Naive B cell (primary cell): ENCODE data around the gene CHTOP. TPM values are rescaled to one million over a fixed set of nuclear protein-coding genes. Genes with fewer than 3 reads are reported as not detected.
"Not testable (repeated sequence)": the region's sequence is repeated elsewhere in the genome, so short reads cannot be mapped to it uniquely, and the experiment has no call there.

Source experiments
- ATAC-seq, 2 donors: fragments of 150-1000 bp; cut with Tn5 transposase; 2 replicates each; pipeline ENCODE4 v1.10.0; 2021; ENCODE audit warnings: low read depth in 2 of 2, mild to moderate bottlenecking in 2 of 2, moderate library complexity in 2 of 2
- DNase-seq: peaks from one replicate; pipeline ENCODE4 v3.0.0; 2022
- H3K27ac Mint-ChIP-seq, 6 donors: one replicate each; pipeline ENCODE4 v1.8.0; 2020 to 2022; ENCODE audit warnings: mild to moderate bottlenecking in 6 of 6, mixed read lengths in 6 of 6, moderate library complexity in 5 of 6, inconsistent platforms in 2 of 6
- H3K27me3 Mint-ChIP-seq, 3 donors: one replicate each; pipeline ENCODE4 v1.8.0; 2021 to 2022; ENCODE audit warnings: mixed read lengths in 3 of 3, mild to moderate bottlenecking in 1 of 3
- H3K36me3 Mint-ChIP-seq, 2 donors: one replicate each; pipeline ENCODE4 v1.8.0; 2020 to 2022; ENCODE audit warnings: mixed read lengths in 2 of 2, inconsistent platforms in 1 of 2, mild to moderate bottlenecking in 1 of 2
- H3K4me1 Mint-ChIP-seq, 3 donors: one replicate each; pipeline ENCODE4 v1.8.0; 2020 to 2022; ENCODE audit warnings: mixed read lengths in 3 of 3, inconsistent platforms in 1 of 3, mild to moderate bottlenecking in 1 of 3, moderate library complexity in 1 of 3
- H3K4me3 Mint-ChIP-seq, 8 donors: one replicate each; pipeline ENCODE4 v1.8.0; 2020 to 2022; ENCODE audit warnings: mild to moderate bottlenecking in 8 of 8, mixed read lengths in 8 of 8, moderate library complexity in 8 of 8, inconsistent platforms in 2 of 8
- H3K9me3 Mint-ChIP-seq, 7 donors: one replicate each; pipeline ENCODE4 v1.8.0; 2020 to 2022; ENCODE audit warnings: mixed read lengths in 7 of 7, mild to moderate bottlenecking in 5 of 7, inconsistent platforms in 2 of 7, moderate library complexity in 1 of 7
- polyA plus RNA-seq, 6 donors: library from polyadenylated mRNA; unstranded; fragments of 300-500 nt; fragmentation: Illumina TruSeq; gene quantifications; one replicate each; pipeline ENCODE4 v1.2.3, GENCODE V29; 2021; ENCODE audit warnings: low read depth in 6 of 6

CHTOP gene
- polyA plus RNA-seq, 6 donors from 2014 or later: 43.3 to 94.4 (median 54.4) TPM

DNA sequence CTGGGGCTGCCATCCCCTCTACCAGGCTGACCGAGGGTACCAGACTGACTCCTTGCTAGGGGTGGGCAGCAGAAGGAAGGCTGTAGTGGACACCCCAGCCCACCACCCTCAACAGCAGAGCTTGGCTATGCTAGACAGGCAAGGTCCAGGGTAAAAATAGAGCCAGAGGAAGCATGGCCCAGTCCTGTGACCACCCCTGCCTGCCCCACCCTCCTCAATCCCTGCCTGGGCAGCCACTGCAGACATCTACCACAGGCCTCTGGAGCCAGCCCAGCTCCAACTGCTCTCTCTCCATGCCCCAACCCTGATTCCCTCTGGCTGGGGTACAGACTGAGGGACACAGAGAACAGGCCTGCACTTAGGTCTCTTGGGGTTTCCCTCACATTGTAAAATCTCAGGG is 3.9 kb upstream of the CHTOP start:
- Mint-ChIP-seq H3K4me3 (no peak overlapping the region), H3K36me3 (peaks cover 0 to 5% of the 10 kb centered on the region in 2 donors), H3K4me1 (peaks cover 47 to 61% (median 54%) of the 10 kb centered on the region in 3 donors), H3K27ac (no peak overlapping the region), H3K27me3 (no peaks in the 10 kb centered on the region), H3K9me3 (peaks cover 0 to 5% (median 0%) of the 10 kb centered on the region in 7 donors)
- DNase-seq (no peak), ATAC-seq (no peak)

DNA sequence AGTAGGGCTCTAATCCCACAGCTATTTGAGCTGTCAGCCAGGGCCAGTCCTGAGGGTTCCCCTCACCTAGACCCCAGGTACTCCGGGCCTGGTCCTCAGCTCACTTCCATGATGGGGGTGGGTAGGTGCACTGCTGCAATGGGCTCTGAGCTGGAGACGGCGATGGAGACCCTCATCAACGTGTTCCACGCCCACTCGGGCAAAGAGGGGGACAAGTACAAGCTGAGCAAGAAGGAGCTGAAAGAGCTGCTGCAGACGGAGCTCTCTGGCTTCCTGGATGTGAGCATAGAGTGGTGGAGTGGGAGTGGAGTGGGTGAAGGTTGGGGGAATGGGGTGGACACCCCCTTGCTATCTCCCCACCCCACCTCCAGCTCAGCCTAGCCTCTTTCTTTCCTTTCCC is 3.5 kb upstream of the CHTOP start:
- ATAC-seq: no peak

DNA sequence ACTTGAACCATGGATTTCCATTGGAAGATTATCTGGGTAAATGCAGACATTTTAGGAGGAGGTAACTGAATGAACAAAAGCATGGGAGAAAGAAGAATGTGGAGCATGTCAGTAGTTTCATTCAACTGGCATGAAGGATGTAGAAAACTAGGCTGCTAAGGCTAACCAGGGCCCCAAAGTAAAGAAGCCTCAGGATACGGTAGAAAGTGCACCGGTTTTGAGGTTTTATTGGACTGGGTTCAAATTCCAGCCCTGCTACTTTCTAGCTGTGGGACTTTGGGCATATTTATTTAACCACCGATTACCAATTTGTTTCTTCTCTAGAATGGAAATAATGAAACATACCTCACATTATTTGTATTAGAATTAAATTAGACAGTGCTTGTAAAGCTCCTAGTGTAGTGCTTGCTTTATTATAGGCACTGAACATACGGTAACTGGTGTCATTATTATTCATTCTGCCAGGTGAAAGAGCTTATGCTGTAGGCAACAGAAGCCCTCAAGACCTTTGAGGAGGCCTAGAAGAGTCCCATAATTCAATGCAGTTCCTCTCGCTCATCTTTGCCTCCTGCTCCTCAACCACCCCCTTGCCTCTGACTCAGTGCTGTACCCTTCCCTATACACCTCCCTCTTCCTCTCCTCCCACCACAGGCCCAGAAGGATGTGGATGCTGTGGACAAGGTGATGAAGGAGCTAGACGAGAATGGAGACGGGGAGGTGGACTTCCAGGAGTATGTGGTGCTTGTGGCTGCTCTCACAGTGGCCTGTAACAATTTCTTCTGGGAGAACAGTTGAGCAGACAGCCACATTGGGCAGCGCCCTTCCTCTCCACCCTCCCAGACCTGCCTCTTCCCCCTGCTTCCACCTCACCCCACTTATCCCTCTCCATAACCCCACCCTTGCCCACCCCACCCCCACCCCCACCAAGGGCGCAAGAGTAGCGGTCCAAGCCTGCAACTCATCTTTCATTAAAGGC is 2.5 kb upstream of the CHTOP start:
- Mint-ChIP-seq H3K9me3 (peaks cover 0 to 5% (median 0%) of the 10 kb centered on the region in 7 donors), H3K4me1 (peaks cover 51 to 58% (median 53%) of the 10 kb centered on the region in 3 donors), H3K36me3 (peaks cover 0 to 5% of the 10 kb centered on the region in 2 donors), H3K27ac (peak overlapping the region in 1 of 6 donors; percentile 79), H3K27me3 (no peaks in the 10 kb centered on the region), H3K4me3 (no peak overlapping the region)
- DNase-seq (no peak), ATAC-seq (no peak)

More for the DNA sequence above, 3.5 kb upstream of the CHTOP start:
- Mint-ChIP-seq H3K9me3 (peaks cover 0 to 5% (median 0%) of the 10 kb centered on the region in 7 donors), H3K4me3 (no peak overlapping the region), H3K36me3 (peaks cover 0 to 5% of the 10 kb centered on the region in 2 donors), H3K4me1 (peaks cover 47 to 61% (median 54%) of the 10 kb centered on the region in 3 donors), H3K27ac (peak overlapping the region in 1 of 6 donors; percentile 60), H3K27me3 (no peaks in the 10 kb centered on the region)
- DNase-seq: no peak

DNA sequence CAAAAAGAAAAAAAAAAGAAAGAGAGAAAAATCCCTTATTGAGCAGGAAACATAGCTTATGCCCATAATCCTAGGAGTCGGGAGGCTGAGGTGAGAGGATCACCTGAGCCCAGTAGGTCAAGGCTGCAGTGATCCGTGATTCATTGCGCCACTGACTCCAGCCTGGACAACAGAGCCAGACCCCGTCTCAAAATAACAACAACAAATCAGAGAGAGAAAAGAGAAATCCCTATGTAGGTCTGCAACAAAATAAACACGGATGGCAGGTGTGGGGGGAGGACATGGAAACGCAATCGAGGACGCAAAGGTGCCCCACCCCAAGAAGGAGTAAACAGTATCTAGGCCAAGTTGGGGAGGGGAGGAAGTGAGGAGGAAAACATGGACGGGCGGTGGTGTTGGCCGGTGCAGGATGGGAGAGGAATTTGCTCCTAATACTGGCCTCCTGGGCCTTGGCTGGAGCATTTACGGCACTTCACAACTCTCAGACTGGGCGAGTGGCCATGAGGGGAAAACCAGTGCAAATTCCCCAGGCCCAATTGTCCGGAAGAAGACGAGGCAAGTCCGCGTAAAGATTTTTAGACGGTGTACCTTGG is 609 bp upstream of the CHTOP start:
- peaks cover 0 to 5% (median 0%) of the 10 kb centered on the region in 7 donors for H3K9me3 Mint-ChIP-seq
- H3K27me3 Mint-ChIP-seq: no peaks in the 10 kb centered on the region
- peaks cover 47 to 56% (median 50%) of the 10 kb centered on the region in 3 donors for H3K4me1 Mint-ChIP-seq
- DNase-seq (no peak), ATAC-seq (no peak)
- H3K27ac Mint-ChIP-seq: peak overlapping the region; percentile 100
- H3K36me3 Mint-ChIP-seq: peaks cover 11 to 21% of the 10 kb centered on the region in 2 donors
- H3K4me3 Mint-ChIP-seq: peak overlapping the region; percentile 94 to 100 (median 99)

DNA sequence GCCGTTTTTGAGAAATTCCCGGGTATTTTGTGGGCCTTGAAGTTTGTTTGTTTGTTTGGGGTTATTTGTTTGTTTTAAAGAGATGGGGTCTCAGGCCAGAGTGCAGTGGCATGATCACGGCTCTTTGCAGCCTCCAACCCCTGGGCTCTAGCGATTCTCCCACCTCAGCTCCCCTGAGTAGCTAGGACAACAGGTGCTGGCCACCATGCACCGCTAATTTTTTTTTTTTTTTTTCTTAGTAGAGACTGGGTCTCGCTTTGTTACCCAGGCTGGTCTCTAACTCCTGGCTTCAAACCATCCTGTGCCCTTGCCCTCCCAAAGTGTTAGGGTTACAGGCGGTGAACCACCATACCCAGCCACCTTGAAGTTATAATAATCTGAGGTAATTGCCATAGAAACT is 2.0 kb downstream of the CHTOP start:
- Mint-ChIP-seq H3K27me3 (no peaks in the 10 kb centered on the region), H3K27ac (peak overlapping the region in 5 of 6 donors; percentile 9 to 78 (median 41)), H3K9me3 (peaks cover 0 to 5% (median 0%) of the 10 kb centered on the region in 7 donors), H3K4me1 (peaks cover 36 to 41% (median 38%) of the 10 kb centered on the region in 3 donors), H3K36me3 (peaks cover 11 to 21% of the 10 kb centered on the region in 2 donors), H3K4me3 (peak overlapping the region; percentile 44 to 100 (median 72))
- ATAC-seq (no peak), DNase-seq (no peak)

DNA sequence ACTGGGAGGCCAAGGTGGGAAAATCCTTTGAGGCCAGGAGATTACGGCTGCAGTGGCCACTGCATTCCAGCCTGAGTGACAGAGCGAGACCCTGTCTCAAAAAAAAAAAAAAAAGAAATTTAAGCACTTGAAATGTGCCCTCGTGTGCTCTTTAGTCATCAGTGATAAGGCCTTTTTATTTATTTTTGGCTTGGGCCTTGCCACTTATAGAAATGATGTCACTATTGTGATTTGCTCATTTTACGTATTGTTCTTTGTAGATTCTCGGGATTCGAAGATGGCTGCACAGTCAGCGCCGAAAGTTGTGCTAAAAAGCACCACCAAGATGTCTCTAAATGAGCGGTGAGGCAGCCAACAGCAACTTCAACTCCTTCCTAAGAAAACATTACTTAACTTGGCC is 2.4 kb downstream of the CHTOP start:
- H3K27me3 Mint-ChIP-seq: no peaks in the 10 kb centered on the region
- H3K4me1 Mint-ChIP-seq: peaks cover 36 to 44% (median 41%) of the 10 kb centered on the region in 3 donors
- H3K4me3 Mint-ChIP-seq: peak overlapping the region in 7 of 8 donors; percentile 44 to 100 (median 75)
- peaks cover 0 to 5% (median 0%) of the 10 kb centered on the region in 7 donors for H3K9me3 Mint-ChIP-seq
- ATAC-seq (no peak), DNase-seq (no peak)
- H3K36me3 Mint-ChIP-seq: peaks cover 16 to 21% of the 10 kb centered on the region in 2 donors
- H3K27ac Mint-ChIP-seq: peak overlapping the region in 2 of 6 donors; percentile 39 to 53

DNA sequence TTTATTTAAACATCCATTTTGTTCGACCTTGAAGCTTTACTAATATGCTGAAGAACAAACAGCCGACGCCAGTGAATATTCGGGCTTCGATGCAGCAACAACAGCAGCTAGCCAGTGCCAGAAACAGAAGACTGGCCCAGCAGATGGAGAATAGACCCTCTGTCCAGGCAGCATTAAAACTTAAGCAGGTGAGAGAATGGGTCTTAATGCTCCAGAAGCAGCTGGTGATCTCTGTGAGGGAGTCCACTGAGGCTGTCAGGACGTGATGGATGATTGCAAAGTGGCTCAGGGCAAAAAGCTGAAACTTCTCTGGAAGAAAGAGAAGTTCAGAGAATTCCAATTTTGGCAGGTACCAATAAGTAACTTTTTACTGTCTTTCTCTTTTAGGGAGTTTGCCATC is 4.4 kb downstream of the CHTOP start:
- Mint-ChIP-seq H3K4me1 (peaks cover 29 to 47% (median 39%) of the 10 kb centered on the region in 3 donors), H3K27ac (peak overlapping the region in 3 of 6 donors; percentile 27 to 92 (median 39))
- no peak for ATAC-seq

DNA sequence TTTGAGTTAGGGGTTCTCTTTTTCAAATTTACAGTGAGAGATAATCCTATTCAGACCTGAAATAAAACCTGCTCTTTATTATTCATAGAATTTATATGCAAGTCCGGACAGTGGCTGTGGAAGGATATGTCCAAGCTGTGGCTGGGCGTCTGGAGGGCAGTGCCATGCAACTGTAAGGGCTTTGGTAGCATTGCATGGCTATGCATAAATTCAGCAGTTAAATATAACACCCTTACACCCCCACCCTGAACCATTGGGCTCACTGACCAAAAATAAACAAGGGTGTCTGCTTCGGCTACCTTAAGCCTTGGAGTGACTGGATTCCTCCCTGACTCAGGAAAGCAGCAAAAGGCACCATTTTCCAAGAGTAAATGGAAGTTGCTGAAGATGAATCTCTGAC is 5.4 kb downstream of the CHTOP start:
- Mint-ChIP-seq H3K4me3 (no peak overlapping the region), H3K27me3 (no peaks in the 10 kb centered on the region), H3K27ac (peak overlapping the region in 1 of 6 donors; percentile 42), H3K4me1 (peaks cover 24 to 43% (median 42%) of the 10 kb centered on the region in 3 donors), H3K36me3 (peaks cover 27 to 39% of the 10 kb centered on the region in 2 donors), H3K9me3 (no peaks in the 10 kb centered on the region)
- DNase-seq (no peak), ATAC-seq (no peak)

More for the DNA sequence above, 4.4 kb downstream of the CHTOP start:
- Mint-ChIP-seq H3K9me3 (peaks cover 0 to 1% (median 0%) of the 10 kb centered on the region in 7 donors), H3K4me3 (peak overlapping the region in 1 of 8 donors; percentile 79), H3K27me3 (no peaks in the 10 kb centered on the region), H3K36me3 (peaks cover 27 to 29% of the 10 kb centered on the region in 2 donors)
- DNase-seq: no peak

DNA sequence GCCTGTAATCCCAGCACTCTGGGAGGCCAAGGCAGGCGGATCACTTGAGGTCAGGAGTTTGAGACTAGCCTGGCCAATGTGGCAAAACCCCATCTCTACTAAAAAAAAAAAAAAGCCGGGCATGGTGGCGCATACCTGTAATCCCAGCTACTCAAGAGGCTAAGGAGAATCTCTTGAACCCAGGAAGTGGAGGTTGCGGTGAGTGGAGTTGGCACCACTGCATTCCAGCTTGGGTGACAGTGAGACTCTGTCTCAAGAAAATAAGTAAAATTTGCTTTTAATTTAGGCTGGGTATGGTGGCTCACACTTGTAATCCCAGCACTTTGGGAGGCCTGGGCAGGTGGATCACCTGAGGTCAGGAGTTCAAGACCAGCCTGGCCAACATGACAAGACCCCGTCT is 6.3 kb downstream of the CHTOP start:
- Mint-ChIP-seq H3K27ac (peak overlapping the region in 2 of 6 donors; percentile 47 to 53), H3K36me3 (peaks cover 29 to 48% of the 10 kb centered on the region in 2 donors), H3K4me1 (peaks cover 21 to 43% (median 39%) of the 10 kb centered on the region in 3 donors)
- ATAC-seq, H3K9me3 Mint-ChIP-seq, H3K4me3 Mint-ChIP-seq, DNase-seq, H3K27me3 Mint-ChIP-seq: not testable (repeated sequence)

DNA sequence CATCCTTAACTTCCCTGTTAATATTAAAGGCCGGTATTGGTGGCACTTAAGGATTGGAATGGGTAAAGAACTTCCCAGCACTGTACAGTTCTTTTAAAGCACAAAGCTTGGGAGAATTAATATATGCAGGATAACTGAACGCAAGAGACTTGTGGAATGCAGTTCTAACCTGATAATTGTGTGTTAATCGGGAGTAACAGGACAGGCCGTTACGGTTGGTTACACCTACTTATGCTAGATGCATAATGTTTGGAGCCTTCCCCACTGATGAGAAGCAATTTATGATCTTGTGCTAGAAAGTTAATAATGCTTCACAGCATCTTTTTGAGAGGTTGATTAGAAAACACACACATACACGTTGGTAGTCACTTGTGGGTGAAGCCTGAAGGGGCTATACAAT is 7.0 kb downstream of the CHTOP start:
- H3K36me3 Mint-ChIP-seq: peaks cover 36 to 54% of the 10 kb centered on the region in 2 donors

DNA sequence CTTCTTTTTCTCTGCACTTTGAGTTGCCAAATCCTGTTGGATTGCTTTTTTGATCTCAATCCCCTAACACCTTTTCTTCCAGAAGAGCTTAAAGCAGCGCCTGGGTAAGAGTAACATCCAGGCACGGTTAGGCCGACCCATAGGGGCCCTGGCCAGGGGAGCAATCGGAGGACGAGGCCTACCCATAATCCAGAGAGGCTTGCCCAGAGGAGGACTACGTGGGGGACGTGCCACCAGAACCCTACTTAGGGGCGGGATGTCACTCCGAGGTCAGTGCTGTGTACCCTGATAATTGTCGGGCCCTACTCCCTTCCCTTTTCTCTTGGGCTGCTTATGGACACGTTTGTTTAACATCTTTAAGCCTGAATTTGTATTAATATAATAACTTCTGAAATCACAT is 8.3 kb downstream of the CHTOP start:
- Mint-ChIP-seq H3K4me1 (peaks cover 24 to 41% (median 35%) of the 10 kb centered on the region in 3 donors), H3K9me3 (no peaks in the 10 kb centered on the region), H3K36me3 (peaks cover 32 to 53% of the 10 kb centered on the region in 2 donors)

More for the DNA sequence above, 7.0 kb downstream of the CHTOP start:
- no peak for ATAC-seq
- peak overlapping the region in 1 of 6 donors; percentile 47 for H3K27ac Mint-ChIP-seq
- H3K4me3 Mint-ChIP-seq: no peak overlapping the region
- no peaks in the 10 kb centered on the region for H3K27me3 Mint-ChIP-seq
- no peaks in the 10 kb centered on the region for H3K9me3 Mint-ChIP-seq
- no peak for DNase-seq
- peaks cover 25 to 46% (median 40%) of the 10 kb centered on the region in 3 donors for H3K4me1 Mint-ChIP-seq

DNA sequence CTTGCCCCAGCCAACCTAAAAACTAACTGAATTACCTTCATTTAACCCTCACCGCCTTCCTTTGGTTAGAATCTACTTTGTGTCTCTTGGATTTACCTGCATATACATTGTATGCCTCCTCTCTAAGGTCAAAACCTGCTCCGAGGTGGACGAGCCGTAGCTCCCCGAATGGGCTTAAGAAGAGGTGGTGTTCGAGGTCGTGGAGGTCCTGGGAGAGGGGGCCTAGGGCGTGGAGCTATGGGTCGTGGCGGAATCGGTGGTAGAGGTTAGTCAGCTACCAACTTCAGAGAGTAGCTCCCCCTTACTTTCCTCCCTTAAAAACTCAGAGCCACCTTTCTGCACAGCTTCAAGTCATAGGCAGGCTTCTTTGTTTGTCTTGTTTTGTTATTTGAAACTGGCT is 9.2 kb downstream of the CHTOP start:
- H3K27me3 Mint-ChIP-seq: no peaks in the 10 kb centered on the region
- H3K9me3 Mint-ChIP-seq: no peaks in the 10 kb centered on the region
- H3K4me3 Mint-ChIP-seq: no peak overlapping the region
- no peak for ATAC-seq
- no peak for DNase-seq
- H3K36me3 Mint-ChIP-seq: peaks cover 24 to 48% of the 10 kb centered on the region in 2 donors
- H3K27ac Mint-ChIP-seq: peak overlapping the region in 3 of 6 donors; percentile 37 to 57 (median 44)
- H3K4me1 Mint-ChIP-seq: peaks cover 22 to 33% (median 31%) of the 10 kb centered on the region in 3 donors

More for the DNA sequence above, 8.3 kb downstream of the CHTOP start:
- DNase-seq (no peak), ATAC-seq (no peak)
- Mint-ChIP-seq H3K4me3 (no peak overlapping the region), H3K27ac (peak overlapping the region in 1 of 6 donors; percentile 63), H3K27me3 (no peaks in the 10 kb centered on the region)

DNA sequence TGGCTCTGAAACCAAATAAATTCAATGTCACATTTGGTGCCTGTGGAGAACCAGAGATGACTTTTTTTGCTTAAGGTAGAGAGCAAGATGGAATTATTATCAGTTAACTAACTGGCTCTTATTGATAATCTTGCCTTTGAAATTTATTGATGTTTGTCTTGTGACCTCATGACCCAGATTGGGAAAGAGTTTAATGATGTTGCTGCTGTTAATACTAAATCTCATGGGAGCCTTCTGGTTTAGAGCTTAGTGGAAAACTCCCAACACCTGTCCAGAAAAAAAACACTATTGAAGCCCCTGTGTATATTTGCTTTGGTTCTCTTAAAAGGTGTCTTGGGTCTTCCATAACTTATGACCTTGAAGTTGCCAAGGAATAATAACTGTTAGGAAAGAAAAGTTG is 9.9 kb downstream of the CHTOP start:
- H3K27me3 Mint-ChIP-seq: no peaks in the 10 kb centered on the region
- no peaks in the 10 kb centered on the region for H3K9me3 Mint-ChIP-seq
- H3K27ac Mint-ChIP-seq: peak overlapping the region in 2 of 6 donors; percentile 18 to 37
- peaks cover 22 to 48% of the 10 kb centered on the region in 2 donors for H3K36me3 Mint-ChIP-seq
- H3K4me1 Mint-ChIP-seq: peaks cover 22 to 33% (median 31%) of the 10 kb centered on the region in 3 donors
- DNase-seq (no peak), ATAC-seq (no peak)
- H3K4me3 Mint-ChIP-seq: no peak overlapping the region
